ENCODE data around the gene MMS22L.

- no peak for TF ChIP-seq CTCF (IDR thresholded peaks at IDR 0.05; ENCODE audit: poor library complexity)
- no peak for TF ChIP-seq EZH2phosphoT487 (IDR thresholded peaks at IDR 0.05; ENCODE audit: low read depth, severe bottlenecking, unreplicated experiment)
Observed at GRCh38 chr6:97133067-97133466, 149.9 kb downstream of the MMS22L start.
